Dedifferentiated amniotic fluid mesenchymal stem cell (primary cell): ENCODE data around the gene CCT3.
"Not testable (repeated sequence)": the region's sequence is repeated elsewhere in the genome, so short reads cannot be mapped to it uniquely, and the experiment has no call there.

Experiments
- DNase-seq: peaks from one replicate; pipeline ENCODE4 v3.0.0-alpha.2; 2016; ENCODE audit errors: extremely low spot score

The CCT3 gene

GRCh38 chr1:156338180-156338976, at the start of gene CCT3, which contains the start of gene TSACC:
TSS of gene CCT3 (minus strand) at chr1:156338292. CDS start at chr1:156338184, 108 bp downstream.
TSS of gene TSACC (plus strand) at chr1:156338526. CDS start at chr1:156339758, 1,232 bp downstream.
- DNase-seq: peak; percentile 100

GRCh38 chr1:156387870-156388173, 49.7 kb upstream of the CCT3 start:
- no peak for DNase-seq

GRCh38 chr1:156386949-156387869, 49.1 kb upstream of the CCT3 start:
- no peak for DNase-seq

- no peak for DNase-seq
Observed at GRCh38 chr1:156386134-156386901, 48.2 kb upstream of the CCT3 start.

GRCh38 chr1:156385534-156386031, 47.5 kb upstream of the CCT3 start:
- DNase-seq: peak; percentile 58

- no peak for DNase-seq
Observed at GRCh38 chr1:156384658-156385057, 46.6 kb upstream of the CCT3 start.

GRCh38 chr1:156384007-156384406, 45.9 kb upstream of the CCT3 start:
- no peak for DNase-seq

GRCh38 chr1:156383023-156383422, 44.9 kb upstream of the CCT3 start:
- DNase-seq: peak; percentile 19

- DNase-seq: no peak
Observed at GRCh38 chr1:156382561-156382960, 44.5 kb upstream of the CCT3 start.

GRCh38 chr1:156379420-156380165, 41.5 kb upstream of the CCT3 start:
- no peak for DNase-seq

GRCh38 chr1:156378557-156378956, 40.5 kb upstream of the CCT3 start:
- DNase-seq: no peak

- no peak for DNase-seq
Observed at GRCh38 chr1:156376958-156377919, 39.1 kb upstream of the CCT3 start.

- no peak for DNase-seq
Observed at GRCh38 chr1:156376146-156376545, 38.1 kb upstream of the CCT3 start.

- DNase-seq: no peak
Observed at GRCh38 chr1:156373546-156373945, 35.5 kb upstream of the CCT3 start.

- no peak for DNase-seq
Observed at GRCh38 chr1:156372876-156373275, 34.8 kb upstream of the CCT3 start.

- DNase-seq: no peak
Observed at GRCh38 chr1:156372265-156372586, 34.1 kb upstream of the CCT3 start.

- no peak for DNase-seq
Observed at GRCh38 chr1:156371553-156372264, 33.6 kb upstream of the CCT3 start.

- not testable (repeated sequence) for DNase-seq
Observed at GRCh38 chr1:156369685-156370286, 31.7 kb upstream of the CCT3 start.
